Heart right ventricle (tissue), 16 donors: ENCODE results near the gene MRPL42. TPM values are rescaled to one million over a fixed set of nuclear protein-coding genes. Genes with fewer than 3 reads are reported as not detected.
"Not testable (repeated sequence)": the region's sequence is repeated elsewhere in the genome, so short reads cannot be mapped to it uniquely, and the experiment has no call there.

Experiments used
- ATAC-seq, 8 donors: fragments of 200-7000 bp; cut with Tn5 transposase; one replicate each; pipeline ENCODE4 v1.9.1; 2020; ENCODE audit warnings: mild to moderate bottlenecking in 8 of 8, moderate library complexity in 8 of 8, moderate number of reproducible peaks in 1 of 8
- DNase-seq, 2 donors: peaks; one replicate each; pipeline ENCODE4 v3.0.0-alpha.2; 2020
- H3K27ac ChIP-seq, 10 donors: fragments of 200-600 bp; sonication (generic) in 2 of 10; one replicate each; pipeline versions ENCODE4 v1.5.0 to v1.8.0; 2020 to 2022; ENCODE audit warnings: mild to moderate bottlenecking in 3 of 10
- H3K27me3 ChIP-seq, 7 donors: fragments of 200-600 bp; one replicate each; pipeline ENCODE4 v1.8.0; 2021 to 2022; ENCODE audit warnings: mild to moderate bottlenecking in 2 of 7
- H3K36me3 ChIP-seq, 9 donors: fragments of 200-600 bp; sonication (generic) in 1 of 9; one replicate each; pipeline versions ENCODE4 v1.5.0 to v1.8.0; 2020 to 2022; ENCODE audit warnings: mild to moderate bottlenecking in 2 of 9
- H3K4me1 ChIP-seq, 9 donors: fragments of 200-600 bp; sonication (generic) in 1 of 9; one replicate each; pipeline versions ENCODE4 v1.5.0 to v1.8.0; 2020 to 2022; ENCODE audit warnings: mild to moderate bottlenecking in 4 of 9
- H3K4me3 ChIP-seq, 10 donors: fragments of 200-600 bp; sonication (generic) in 2 of 10; one replicate each; pipeline versions ENCODE4 v1.5.0 to v1.8.0; 2020 to 2022; ENCODE audit warnings: mild to moderate bottlenecking in 7 of 10, moderate library complexity in 2 of 10
- H3K9me3 ChIP-seq, 11 donors: fragments of 200-600 bp in 10 of 11; sonication (generic) in 2 of 11; one replicate each; pipeline versions ENCODE4 v1.5.0 to v1.8.0; 2013 to 2022; ENCODE audit warnings: mild to moderate bottlenecking in 2 of 11, control low read depth in 1 of 11, moderate library complexity in 1 of 11
- CTCF ChIP-seq, 9 donors: fragments of 200-600 bp; sonication (generic) in 2 of 9; IDR thresholded peaks; one replicate each; pipeline versions ENCODE4 v1.5.0 to v1.8.0; 2021 to 2022; ENCODE audit warnings: antibody characterized with exemption in 9 of 9, mild to moderate bottlenecking in 5 of 9, moderate library complexity in 1 of 9
- WGBS, 2 donors: extraction: QIAGEN DNeasy Blood & Tissue Kit; methylation state at CpG; one replicate each; pipeline ENCODE4 v1.1.7; 2013; ENCODE audit warnings: inconsistent platforms in 1 of 2; 5-methylcytosine and 5-hydroxymethylcytosine counted together
- intact Hi-C, 10 donors: fragments of 100-400 bp; cut with DNase I; formaldehyde crosslinking; loops; one replicate each; pipeline versions ENCODE4 v1.11.1 to v1.14.2; 2022
- polyA plus RNA-seq, 2 donors: library from polyadenylated mRNA; stranded (reverse); fragments of 200-250 nt; gene quantifications; one replicate each; pipeline ENCODE4 v1.2.3, GENCODE V29; 2013
- total RNA-seq, 10 donors: library from RNA; stranded (reverse); fragmentation: NEBNext Ultra II Directional in 3 of 10; extraction: Animal tissue kit (Norgen Biotek cat#: 25700) in 3 of 10; gene quantifications; one replicate each; pipeline versions ENCODE4 v1.2.1 to v1.2.4, GENCODE V29; 2021 to 2023
- donor health status: Arrhythmogenic right ventricular cardiomyopathy.
- donor health status: ischemic (EF 13 %, LVEDD 7.1; RV severe dilation, severe dysfunction).
- donor health status: healthy with polysubstance abuse.
- donor health status: DM: no; HTN: yes; CAD: no.
- donor health status: DM: no; HTN: no; CAD: no.
- donor health status: ischemic (EF 25% LVEDD 6.9; RV normal size, moderate dysfunction).
- donor health status: ischemic (EF 25% LVEDD 5.7; RV mildly dilated, moderate dysfunction).
- donor health status: healthy.
- donor health status: DM: yes; HTN: yes; CAD: no.
- donor health status: Ischemic cardiomyopathy.
- donor health status: ischemic (EF 35%, LVEDD 5.7; RV mildly dilated, moderate dysfunction).
- donor health status: nonischemic (EF 11% LVEDD 7.7; RV severe dilation, severe dysfunction).
- donor health status: DM: yes; HTN: yes; CAD: no.
- donor health status: PGD.
- donor health status: ischemic (EF 29% LVEDD 5.4; RV normal size, mild dysfunction).
- donor health status: nonischemic (EF 23%, LVEDD 6.1; RV moderate dilation, normal function).

The MRPL42 gene
- total and polyA plus RNA-seq, 12 donors, result 17.4 to 59.6 (median 43.9) TPM

- Histone ChIP-seq H3K36me3 (peaks cover 0 to 30% (median 0%) of the 10 kb centered on the region in 9 donors), H3K9me3 (no peaks in the 10 kb centered on the region), H3K4me3 (no peak overlapping the region), H3K27ac (no peak overlapping the region), H3K27me3 (no peaks in the 10 kb centered on the region), H3K4me1 (no peaks in the 10 kb centered on the region)
- no peak for DNase-seq
- no peak for ATAC-seq
- intact Hi-C loops, result no loop called here
- TF ChIP-seq CTCF (IDR thresholded peaks at IDR 0.05), result no peak
- 97 to 98% methylated on average over 2 of the region's 2 CpGs for WGBS, 2 donors
Measured at GRCh38 chr12:93547778-93548177, 80.5 kb downstream of the MRPL42 start.

- intact Hi-C loops, result no loop called here
- DNase-seq (no peak), ATAC-seq (peak in 1 of 8 donors; percentile 14)
- Histone ChIP-seq H3K4me1 (no peaks in the 10 kb centered on the region), H3K36me3 (peaks cover 0 to 16% (median 0%) of the 10 kb centered on the region in 9 donors), H3K9me3 (no peaks in the 10 kb centered on the region), H3K27ac (no peak overlapping the region), H3K27me3 (no peaks in the 10 kb centered on the region), H3K4me3 (no peak overlapping the region)
- TF ChIP-seq CTCF (IDR thresholded peaks at IDR 0.05), result no peak
- 85 to 88% methylated on average over 6 of the region's 6 CpGs for WGBS, 2 donors
Measured at GRCh38 chr12:93549174-93549573, 81.9 kb downstream of the MRPL42 start.

GRCh38 chr12:93550748-93551611 lies 83.7 kb downstream of the MRPL42 start:
- TF ChIP-seq CTCF (IDR thresholded peaks at IDR 0.05), result no peak
- no peaks in the 10 kb centered on the region for H3K27me3 ChIP-seq
- no peaks in the 10 kb centered on the region for H3K4me1 ChIP-seq
- no peak for DNase-seq
- 80 to 83% methylated on average over 11 of the region's 11 CpGs for WGBS, 2 donors
- no peak overlapping the region for H3K4me3 ChIP-seq
- intact Hi-C loops, result no loop called here
- H3K27ac ChIP-seq, result no peak overlapping the region
- peaks cover 0 to 14% (median 0%) of the 10 kb centered on the region in 9 donors for H3K36me3 ChIP-seq
- H3K9me3 ChIP-seq, result no peaks in the 10 kb centered on the region
- peak in 1 of 8 donors; percentile 47 for ATAC-seq

GRCh38 chr12:93552427-93552826 lies 85.1 kb downstream of the MRPL42 start:
- H3K9me3 ChIP-seq, result peaks cover 0 to 2% (median 0%) of the 10 kb centered on the region in 11 donors
- DNase-seq (no peak), ATAC-seq (no peak)
- no peaks in the 10 kb centered on the region for H3K4me1 ChIP-seq
- 79 to 80% methylated on average over 4 of the region's 4 CpGs for WGBS, 2 donors
- no peak overlapping the region for H3K4me3 ChIP-seq
- intact Hi-C loops, result no loop called here
- H3K27me3 ChIP-seq, result no peaks in the 10 kb centered on the region
- TF ChIP-seq CTCF (IDR thresholded peaks at IDR 0.05), result no peak
- peaks cover 0 to 20% (median 0%) of the 10 kb centered on the region in 9 donors for H3K36me3 ChIP-seq
- no peak overlapping the region for H3K27ac ChIP-seq

- H3K4me3 ChIP-seq, DNase-seq, H3K27me3 ChIP-seq, ATAC-seq, H3K4me1 ChIP-seq, H3K27ac ChIP-seq: not testable (repeated sequence)
- Histone ChIP-seq H3K9me3 (peaks cover 0 to 30% (median 16%) of the 10 kb centered on the region in 11 donors), H3K36me3 (peaks cover 0 to 49% (median 0%) of the 10 kb centered on the region in 9 donors)
- intact Hi-C loops, result loop anchor here in 1 of 10 donors (2.0 kb wide), 1 partner anchor 27 kb away; no protein-coding TSS in a partner anchor
Measured at GRCh38 chr12:93557879-93558278, 90.6 kb downstream of the MRPL42 start.

GRCh38 chr12:93558685-93559084 lies 91.4 kb downstream of the MRPL42 start:
- intact Hi-C loops, result loop anchor here in 1 of 10 donors (2.0 kb wide), 1 partner anchor 28 kb away; no protein-coding TSS in a partner anchor
- not testable (repeated sequence) for H3K27ac ChIP-seq, H3K4me1 ChIP-seq, ATAC-seq, H3K27me3 ChIP-seq, DNase-seq, H3K4me3 ChIP-seq
- peaks cover 0 to 30% (median 16%) of the 10 kb centered on the region in 11 donors for H3K9me3 ChIP-seq
- 92 to 100% methylated on average over 1 of the region's 1 CpG for WGBS, 2 donors
- peaks cover 0 to 49% (median 0%) of the 10 kb centered on the region in 9 donors for H3K36me3 ChIP-seq
